Dedifferentiated amniotic fluid mesenchymal stem cell (primary cell): ENCODE data around the gene AOC3.
A peak's percentile ranks its signal among the peaks of the same experiment; 100 is the strongest.

Experiments
- DNase-seq: peaks from one replicate; pipeline ENCODE4 v3.0.0-alpha.2; 2016; ENCODE audit errors: extremely low spot score

The AOC3 gene, protein sequence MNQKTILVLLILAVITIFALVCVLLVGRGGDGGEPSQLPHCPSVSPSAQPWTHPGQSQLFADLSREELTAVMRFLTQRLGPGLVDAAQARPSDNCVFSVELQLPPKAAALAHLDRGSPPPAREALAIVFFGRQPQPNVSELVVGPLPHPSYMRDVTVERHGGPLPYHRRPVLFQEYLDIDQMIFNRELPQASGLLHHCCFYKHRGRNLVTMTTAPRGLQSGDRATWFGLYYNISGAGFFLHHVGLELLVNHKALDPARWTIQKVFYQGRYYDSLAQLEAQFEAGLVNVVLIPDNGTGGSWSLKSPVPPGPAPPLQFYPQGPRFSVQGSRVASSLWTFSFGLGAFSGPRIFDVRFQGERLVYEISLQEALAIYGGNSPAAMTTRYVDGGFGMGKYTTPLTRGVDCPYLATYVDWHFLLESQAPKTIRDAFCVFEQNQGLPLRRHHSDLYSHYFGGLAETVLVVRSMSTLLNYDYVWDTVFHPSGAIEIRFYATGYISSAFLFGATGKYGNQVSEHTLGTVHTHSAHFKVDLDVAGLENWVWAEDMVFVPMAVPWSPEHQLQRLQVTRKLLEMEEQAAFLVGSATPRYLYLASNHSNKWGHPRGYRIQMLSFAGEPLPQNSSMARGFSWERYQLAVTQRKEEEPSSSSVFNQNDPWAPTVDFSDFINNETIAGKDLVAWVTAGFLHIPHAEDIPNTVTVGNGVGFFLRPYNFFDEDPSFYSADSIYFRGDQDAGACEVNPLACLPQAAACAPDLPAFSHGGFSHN

DNA sequence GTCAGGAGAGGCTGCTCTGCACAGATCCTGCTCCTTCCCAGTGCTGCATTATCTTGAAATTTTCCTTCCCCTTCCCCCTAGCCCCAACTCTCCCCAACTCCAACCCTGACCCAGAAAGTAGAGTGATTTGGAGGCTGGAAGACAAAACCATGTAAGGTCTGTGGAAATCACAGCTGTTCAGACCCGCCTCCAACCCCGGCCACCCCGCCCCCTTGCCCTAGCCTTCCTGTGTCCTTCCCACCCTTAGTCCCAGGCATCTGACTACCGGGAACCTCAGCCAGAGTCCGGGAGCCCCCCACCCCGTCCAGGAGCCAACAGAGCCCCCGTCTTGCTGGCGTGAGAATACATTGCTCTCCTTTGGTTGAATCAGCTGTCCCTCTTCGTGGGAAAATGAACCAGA is at the start of gene AOC3:
Gene AOC3 (plus strand): TSS at position 246 of the 400 bp plus-strand sequence. CDS start 145 bp downstream, at position 391.
- DNase-seq: no peak

DNA sequence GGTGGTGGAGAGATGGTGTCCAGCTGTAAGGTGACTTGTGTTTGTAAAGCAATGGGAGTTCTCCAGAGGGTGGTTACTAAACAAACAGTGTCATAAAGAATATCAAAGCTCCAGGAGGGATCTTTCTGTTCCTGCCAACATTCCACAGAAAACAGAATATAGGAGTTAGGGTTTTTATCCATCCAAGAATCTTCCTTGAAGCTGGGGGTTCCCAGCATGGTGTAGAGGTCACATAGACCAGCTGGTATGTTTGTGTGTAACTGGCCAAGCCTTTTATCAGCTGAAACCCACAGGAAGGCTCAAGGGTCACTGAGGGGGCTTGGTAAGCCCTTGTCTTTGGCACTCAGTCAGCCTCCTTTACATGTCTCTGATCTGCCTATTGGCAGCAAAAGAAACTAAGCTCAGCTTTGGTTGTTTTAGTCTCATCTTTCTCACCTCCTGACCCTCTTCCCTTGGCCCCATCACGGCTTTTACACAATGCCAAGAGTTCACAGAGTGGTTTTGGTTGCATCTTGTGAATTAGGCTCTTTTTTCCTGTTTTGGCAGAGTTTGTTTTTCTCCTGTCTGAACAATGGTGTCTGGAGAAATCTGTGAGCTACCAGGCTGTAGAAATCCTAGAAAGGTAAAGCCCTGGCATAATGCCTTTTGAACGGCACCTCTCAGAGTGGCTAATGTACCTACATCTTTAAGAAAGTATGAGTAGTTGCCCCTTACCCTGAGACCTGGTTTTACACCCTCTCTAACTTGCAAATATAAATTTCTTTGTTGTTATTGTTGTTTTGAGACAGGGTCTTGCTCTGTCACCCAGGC is 47.7 kb upstream of the AOC3 start:
- no peak for DNase-seq

DNA sequence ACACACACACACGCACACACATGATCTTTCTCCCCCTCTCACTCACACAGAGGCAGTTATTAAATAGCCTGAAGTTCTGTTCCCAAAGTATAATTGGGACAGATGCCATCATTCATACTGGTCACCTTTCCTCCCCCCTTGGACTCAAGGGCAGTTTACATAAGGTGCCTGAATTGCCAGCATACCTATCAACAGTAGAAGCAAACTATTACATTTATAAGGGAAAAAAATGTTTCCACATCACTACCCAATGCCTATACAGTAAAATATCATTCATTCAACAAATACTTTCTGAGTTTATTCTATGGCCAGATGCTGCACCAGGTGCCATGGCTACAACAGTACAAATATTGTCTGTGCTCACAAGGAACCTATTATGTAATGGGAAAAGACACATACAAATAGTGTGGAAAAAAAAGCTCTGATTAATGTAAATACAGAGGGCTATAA is 46.1 kb upstream of the AOC3 start:
- DNase-seq: no peak

DNA sequence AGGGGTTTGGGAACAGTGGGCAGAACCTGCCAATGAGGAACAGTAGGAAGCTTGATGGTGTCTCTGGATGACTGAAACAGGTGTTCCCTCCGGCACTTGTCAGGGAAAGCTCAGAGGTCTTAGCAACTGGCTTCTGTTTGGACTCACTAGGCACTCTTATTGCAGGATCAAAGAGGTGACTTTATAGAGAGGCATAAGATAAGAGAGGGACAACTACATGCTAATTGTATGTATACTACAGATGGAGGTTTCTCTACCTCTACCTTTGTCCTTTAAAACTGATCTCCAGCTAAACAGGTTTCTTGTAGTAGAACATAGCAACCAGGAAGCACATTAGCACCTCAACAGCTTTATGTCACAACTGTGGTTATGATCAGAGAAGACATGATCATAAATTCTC is 44.8 kb upstream of the AOC3 start:
- no peak for DNase-seq

DNA sequence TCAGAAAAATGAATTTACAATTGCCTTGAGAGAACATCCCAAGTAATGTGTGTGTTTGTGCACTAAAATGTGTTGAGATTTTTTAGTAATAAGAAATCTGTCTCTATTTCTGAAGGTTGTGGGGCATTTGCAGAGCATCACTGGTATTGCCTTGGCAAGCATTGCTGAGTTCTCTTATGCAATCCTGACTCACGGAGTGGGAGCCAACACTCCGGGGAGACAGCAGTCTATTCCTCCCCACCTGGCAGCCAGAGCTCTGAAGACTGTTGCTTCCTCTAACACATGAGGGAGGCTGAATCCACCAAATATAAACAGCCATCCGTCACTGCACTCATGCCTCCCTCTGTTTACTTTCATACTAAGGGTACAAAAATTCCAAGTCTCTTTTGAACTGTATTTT is 41.7 kb upstream of the AOC3 start:
- no peak for DNase-seq

DNA sequence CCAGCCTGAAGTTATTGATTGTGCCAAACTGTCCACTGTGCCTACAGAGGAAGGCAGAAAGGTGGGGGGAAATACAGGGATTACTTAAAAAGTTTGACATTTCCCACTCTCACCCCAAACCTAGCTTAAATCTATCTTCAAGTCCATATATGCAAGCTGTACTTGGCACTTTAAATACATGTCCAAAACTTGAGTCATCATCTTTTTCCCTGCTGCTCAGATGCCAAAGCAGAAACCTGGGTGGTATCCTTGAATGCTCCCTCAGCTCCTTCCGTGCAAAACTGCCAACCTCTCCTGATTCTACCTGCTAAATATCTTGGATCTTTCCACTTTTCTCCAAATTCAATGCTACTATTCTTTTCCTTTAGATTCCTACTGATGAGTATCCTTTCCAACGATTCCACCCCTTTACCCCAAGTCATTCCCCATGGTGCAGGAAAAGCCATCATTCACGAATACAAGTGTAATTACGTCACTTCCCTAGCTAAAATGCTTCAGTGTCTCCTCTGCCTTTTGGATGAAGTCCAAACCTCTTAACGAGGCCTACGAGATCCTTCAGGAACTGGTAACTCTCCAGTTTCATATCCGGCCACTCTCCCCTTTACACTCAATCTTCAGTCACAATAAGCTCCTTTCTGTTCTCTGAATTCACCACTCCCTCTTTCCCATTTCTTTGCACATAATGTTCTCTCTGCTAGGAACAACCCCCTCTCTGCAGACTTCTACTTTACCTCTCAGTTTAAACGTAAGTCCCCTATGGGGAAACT is 36.2 kb upstream of the AOC3 start:
- DNase-seq: no peak

DNA sequence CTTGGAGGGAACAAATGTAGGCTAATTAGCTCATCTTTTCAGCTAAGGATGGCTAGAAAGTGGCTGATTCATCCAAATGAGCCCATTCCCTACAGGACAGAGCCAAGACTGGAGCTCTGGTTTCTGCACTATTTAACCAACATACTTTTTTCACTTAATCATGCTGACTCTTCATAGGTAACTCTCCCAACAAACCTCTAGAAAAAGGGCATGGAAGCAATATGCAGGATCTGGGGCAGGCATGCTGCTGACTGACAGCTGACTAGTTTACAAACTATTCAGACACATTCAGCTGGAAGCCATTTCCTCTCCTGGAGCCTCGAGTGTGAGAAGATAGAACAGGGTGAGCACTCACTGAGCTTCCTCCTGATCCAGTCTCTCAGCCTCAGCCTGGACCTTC is 33.1 kb upstream of the AOC3 start:
- no peak for DNase-seq

DNA sequence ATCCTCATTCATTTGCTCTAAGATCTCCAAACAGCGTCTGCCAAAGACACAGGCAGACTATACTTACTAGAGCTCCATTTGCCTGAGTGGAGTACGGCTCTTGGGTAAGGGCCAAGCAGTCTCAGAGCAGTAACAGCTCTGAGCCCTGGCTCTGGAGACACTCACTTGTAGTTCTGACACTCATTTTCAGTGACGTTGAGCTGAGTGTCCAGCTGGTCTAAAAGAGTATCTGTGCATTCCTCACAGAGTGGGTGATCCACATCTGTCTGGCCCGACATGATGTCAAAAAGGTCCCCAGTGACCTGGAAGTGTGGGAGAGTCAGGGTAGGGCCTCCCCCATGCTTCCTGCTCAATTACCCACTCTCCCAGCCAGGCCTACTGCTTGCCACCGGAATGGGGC is 32.6 kb upstream of the AOC3 start:
- DNase-seq: no peak

DNA sequence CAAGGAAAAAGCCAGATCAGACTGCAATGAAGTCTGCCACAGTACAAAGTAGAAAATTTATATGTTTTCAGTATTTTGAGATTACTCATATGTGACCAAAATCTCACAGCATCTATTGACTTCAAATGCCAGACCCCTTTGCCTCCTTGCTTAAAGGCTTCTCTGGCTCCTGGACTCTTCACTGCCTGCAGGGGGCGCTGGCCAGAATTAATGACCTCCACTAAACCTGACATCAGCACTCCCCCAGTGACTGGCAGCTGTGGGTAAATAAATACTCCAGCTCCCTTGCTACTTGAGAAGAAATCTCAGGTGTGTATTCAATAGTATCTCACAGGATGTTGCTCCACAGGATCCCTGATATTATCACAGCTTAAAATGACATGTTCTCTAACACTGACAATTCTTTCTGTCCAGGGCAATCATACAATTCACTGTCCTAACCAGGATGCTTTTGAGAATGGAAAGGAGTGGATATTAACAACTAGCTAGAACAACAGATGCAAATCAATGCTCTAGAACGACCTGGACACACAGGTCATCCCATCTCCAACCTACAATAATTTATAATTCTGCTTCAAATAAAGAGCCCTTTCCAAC is 31.0 kb upstream of the AOC3 start:
- peak; percentile 61 for DNase-seq

DNA sequence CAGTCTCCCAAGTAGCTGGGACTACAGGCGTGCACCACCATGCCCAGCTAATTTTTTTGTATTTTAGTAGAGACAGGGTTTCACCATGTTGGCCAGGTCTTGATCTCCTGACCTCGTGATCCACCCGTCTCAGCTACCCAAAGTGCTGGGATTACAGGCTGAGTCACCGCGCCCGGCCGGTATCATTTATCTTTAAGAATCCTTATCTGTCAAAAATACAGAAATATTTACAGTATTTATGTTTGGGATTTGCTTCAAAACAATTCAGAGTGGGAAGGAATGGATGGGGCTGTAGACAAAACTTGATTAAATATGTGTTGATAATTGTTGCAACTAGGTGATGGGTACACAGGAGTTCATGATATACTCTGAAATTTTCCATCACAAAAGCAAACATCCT is 29.8 kb upstream of the AOC3 start:
- DNase-seq: no peak

DNA sequence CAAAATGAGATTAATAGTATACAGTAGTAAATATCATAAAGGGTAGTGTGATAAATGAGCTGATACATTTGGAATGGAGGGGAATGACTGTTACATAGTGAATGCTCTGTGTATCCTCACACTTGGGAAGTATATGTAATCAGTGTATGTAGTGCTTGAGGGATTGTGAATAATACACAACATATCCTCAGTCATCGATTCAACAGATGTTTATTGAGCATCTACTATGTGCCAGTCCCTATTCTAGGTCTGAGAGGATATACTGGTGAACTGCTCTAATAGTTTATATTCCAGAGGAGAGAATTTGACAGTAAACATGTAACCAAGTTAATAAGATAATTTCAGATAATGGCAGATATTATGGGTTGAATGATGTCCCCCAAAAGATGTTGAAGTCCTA is 23.5 kb upstream of the AOC3 start:
- DNase-seq: no peak

DNA sequence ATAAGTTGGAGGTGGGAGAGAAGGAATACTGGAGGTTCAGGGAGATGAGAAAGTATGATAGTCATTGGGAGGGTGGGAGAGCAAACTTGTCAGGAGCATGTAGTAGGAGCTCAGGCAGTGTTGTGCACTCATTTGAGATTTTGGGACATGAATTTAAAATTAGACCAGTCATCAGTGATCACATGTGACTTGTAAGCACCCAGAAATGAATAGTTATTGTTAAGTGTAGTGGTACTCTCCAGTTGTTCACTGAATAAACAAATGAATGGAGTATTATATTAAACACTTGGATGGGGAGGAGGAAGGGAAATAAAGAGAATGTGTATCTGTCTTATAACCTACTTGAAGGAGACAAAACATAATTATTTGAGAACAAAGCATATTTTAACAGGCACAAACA is 20.0 kb upstream of the AOC3 start:
- no peak for DNase-seq

DNA sequence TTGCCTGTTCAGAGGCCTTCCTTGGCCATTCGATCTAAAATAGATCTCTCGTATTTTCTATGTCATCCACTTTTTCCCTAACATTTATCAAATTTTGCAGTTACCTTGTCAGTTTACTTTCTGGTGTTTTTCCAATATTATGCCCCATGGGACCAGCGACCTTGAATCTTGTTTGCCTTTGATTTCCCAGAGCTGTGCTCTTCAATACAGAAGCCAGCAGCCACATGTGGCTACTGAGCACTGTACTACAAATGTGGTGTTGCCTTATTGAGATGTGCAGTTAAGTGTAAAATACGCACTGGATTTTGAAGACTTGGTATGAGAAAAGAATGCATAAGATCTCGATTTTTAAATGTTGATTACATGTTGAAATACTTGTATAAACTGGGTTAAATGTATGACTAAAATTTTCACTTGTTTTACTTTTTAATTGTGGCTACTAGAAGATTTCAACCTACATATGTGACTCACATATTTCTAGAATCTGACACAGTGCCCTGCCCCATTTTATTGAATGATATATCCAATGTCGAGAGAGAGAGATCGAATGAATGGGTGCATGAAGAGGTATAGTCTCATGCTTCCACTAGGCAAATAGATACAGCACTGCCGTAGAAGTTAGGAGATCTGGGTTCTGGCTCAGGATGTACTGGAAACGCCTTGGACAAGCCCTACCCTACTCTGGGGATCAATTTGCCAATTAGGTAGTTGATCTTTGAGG is 18.6 kb upstream of the AOC3 start:
- no peak for DNase-seq

DNA sequence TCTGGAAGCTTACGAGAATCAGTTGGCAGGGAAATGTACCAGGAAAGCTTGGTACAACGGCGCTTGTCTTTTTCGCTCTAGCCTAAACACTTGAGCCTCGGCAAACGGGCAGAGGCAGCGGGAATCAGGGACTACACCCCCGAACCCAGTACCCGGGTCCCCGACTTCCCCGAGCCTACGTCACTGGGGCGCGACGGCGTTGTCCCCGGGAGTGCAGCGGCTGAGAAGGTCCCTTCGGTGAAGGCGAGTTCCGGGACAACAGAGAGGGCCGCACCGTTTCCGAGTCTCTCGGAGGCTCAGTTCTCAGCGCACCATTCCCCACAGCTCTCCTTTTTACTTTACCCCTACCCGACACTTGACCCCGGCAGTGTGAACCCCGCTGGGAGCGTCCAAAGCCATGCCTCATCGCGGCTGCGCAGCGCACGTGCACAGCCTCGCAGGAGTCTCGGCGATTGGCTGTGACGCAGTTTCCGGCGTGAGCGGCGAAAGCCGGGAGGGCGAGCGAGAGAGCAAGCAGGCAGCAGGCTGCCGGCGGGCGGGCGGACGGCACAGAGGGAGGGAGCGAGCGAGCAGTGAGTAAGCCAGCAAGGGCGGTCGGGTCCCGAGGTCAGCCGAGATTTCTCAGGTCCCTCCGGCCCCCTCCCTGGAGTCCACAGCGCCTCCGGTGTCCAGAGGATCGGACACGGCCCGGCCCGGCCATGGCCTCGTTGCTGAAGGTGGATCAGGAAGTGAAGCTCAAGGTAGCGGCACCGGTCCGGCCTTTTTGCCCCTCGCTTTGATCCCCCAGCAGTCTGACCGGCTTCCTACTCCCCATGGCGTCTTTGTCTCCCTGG is 17.8 kb upstream of the AOC3 start, which contains the start of gene PSME3:
Gene PSME3 (plus strand): TSS at position 464 of the 833 bp plus-strand sequence. CDS start 235 bp downstream, at position 699.
- DNase-seq: peak; percentile 88

DNA sequence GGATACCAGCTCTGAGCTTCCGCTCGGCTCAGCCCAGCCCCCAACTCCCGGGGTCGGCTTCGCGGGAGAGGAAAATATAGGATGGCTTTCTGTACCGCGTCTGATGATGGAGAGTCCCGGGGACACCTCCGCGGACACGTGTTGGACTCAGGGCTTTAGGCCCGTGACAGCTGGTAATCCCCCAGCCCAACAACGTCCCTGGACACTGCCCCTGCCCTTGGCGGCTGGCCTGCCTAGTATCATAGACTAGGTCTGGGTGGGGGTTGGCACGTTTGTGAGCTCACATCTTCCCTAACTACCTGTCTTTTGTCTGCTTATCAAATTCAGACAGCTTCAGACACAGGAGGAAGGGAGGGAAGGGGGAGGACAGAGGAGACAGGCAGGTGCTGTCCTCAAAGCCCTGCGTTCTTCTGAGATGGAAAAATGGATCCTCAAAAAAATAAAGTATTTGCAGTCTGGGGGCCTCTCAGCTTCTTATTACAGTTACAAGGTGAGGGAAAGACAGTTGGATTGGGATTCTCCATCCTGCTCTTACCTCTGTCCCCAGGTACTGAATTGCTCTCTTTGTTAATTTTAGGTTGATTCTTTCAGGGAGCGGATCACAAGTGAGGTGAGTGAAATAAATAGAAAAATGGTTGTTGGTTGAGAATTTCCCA is 17.1 kb upstream of the AOC3 start:
- DNase-seq: no peak

DNA sequence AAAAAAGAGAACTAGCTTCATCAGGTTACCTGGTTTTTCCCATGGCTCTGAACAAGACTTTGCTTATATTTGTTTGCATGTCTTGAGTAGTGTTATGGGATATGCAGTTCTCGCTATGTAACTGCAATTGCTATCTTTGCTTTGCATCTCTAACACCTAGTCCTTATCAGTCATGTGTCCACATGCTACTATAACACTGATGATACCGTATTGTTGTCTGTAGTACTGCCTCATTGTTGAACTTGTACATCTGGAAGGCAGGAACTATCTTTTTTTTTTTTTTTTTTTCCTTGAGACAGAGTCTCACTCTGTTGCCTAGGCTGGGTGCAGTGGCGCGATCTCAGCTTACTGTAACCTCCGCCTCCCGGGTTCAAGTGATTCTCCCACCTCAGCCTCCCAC is 15.3 kb upstream of the AOC3 start:
- no peak for DNase-seq

DNA sequence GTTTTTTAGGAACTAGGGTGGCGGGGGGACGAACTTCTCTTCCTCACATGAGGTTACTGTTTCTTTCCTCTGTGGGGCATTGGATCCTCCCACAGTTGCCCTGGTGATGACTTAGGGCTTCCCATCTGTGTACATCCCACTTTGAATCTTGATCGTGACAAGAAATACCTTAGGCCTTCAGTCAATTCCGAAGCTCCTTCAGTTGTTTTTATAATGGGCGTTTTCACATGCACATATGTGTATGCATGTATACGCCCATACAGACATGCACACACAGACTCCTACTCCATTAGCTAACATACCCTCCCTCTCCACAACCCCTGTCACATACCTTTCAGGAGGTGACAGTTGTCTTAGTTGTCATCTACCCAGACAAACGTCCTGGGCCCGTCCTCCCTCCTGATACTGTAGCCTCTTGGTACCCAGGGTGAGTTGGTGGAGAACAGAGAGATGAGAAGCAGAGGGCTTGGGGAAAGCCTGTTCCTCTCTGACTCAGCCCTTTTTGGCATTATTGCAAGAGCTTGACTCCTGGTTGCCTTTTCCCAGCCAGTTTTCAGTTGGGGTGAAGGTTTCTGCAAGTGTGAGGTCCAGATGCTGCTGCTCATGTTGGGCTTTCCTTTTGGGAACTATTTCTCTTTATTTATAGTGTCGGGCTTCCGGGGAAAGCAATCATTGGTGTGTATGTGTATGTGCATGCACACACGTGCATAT is 8.9 kb upstream of the AOC3 start:
- DNase-seq: no peak

DNA sequence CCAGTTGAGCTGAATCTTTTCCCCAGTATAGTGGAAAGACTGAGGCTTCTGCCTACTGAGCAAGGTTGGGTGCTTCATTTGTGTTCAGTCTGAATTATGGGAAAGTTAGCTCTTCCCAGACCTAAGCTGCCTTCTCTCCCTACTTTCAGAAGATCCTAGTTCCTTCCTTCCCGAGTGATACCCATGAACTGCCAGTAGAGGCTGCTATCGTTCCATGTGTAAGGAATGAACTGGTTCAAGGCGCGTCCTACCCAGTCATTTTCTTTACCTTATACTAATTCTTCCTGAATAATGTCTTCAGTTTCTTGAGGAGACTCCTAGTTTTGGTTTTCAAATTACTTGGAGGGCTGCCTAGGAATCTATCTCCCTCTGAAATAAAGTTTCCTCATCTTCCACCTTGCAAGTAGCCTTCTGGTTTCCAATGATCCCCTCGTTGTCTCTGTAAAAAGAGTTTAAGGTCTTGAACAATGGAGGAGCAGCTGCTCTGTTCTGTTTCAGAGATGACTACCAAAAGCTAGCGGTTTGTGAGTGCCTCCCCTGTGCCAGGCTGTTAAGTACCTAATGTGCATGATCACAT is 7.6 kb upstream of the AOC3 start:
- peak; percentile 63 for DNase-seq
